GM12878 (cell line): ENCODE data around the gene FAM162A. TPM values are rescaled to one million over a fixed set of nuclear protein-coding genes. Genes with fewer than 3 reads are reported as not detected.

ENCODE experiments used
- ATAC-seq: fragments of 200-7000 bp; cut with Tn5 transposase; 3 replicates; pipeline ENCODE4 v1.9.1; 2020; ENCODE audit warnings: mild to moderate bottlenecking, moderate library complexity
- BruUV-seq: library from RNA; stranded (reverse); fragments of 400-500 nt; replicated peaks from 2 replicates; lab custom pipeline; 2021; lab: Mats Ljungman, UMichigan
- CTCF ChIA-PET: fragments of 300-600 bp; sonication (Branson Sonifier 250); formaldehyde crosslinking; extraction: SDS; loops from one replicate; lab custom pipeline; 2021; ENCODE audit warnings: inconsistent platforms; lab: Yijun Ruan, JAX
- POLR2A ChIA-PET: fragments of 350-600 bp; formaldehyde crosslinking; extraction: SDS; loops from one replicate; lab custom pipeline; 2021; ENCODE audit warnings: inconsistent platforms; lab: Charles Lee
- RAD21 ChIA-PET: fragments of 300-600 bp; sonication (Branson Sonifier 250); formaldehyde crosslinking; loops from one replicate; lab custom pipeline; 2023; ENCODE audit warnings: antibody characterized with exemption; ENCODE audit not compliant: unreplicated experiment; lab: Charles Lee
- SMC1A ChIA-PET: fragments of 300-600 bp; sonication (Branson Sonifier 250); formaldehyde crosslinking; loops from one replicate; lab custom pipeline; 2023; ENCODE audit not compliant: unreplicated experiment, uncharacterized antibody; lab: Charles Lee
- DNase-seq: peaks from one replicate; pipeline ENCODE4 v3.0.0-alpha.2; 2011; ENCODE audit warnings: low read depth, low spot score
- FAIRE-seq: peaks from 3 replicates; lab custom pipeline; 2011; peaks lifted over from hg19 to GRCh38; lab: Jason Lieb, UNC
- H2AFZ ChIP-seq: 2 replicates; pipeline ENCODE4 v1.6.0; 2011; ENCODE audit warnings: low read depth, low read length, control low read depth; ENCODE audit not compliant: control insufficient read depth
- H3K27ac ChIP-seq: 2 replicates; pipeline ENCODE4 v1.5.1; 2011; ENCODE audit warnings: control low read depth; ENCODE audit not compliant: control insufficient read depth, insufficient read depth
- H3K27me3 ChIP-seq, 2 experiments: replicated peaks in 1 of 2; 2 replicates each; pipeline versions ENCODE4 v1.6.0 to v1.6.1; 2011; ENCODE audit warnings: low read length in 1 of 2; ENCODE audit not compliant: control insufficient read depth in 2 of 2, insufficient read depth in 2 of 2
- H3K36me3 ChIP-seq, 2 experiments: 2 replicates each; pipeline ENCODE4 v1.5.1; 2011; ENCODE audit warnings: low read length in 1 of 2; ENCODE audit not compliant: control insufficient read depth in 2 of 2, insufficient read depth in 2 of 2
- H3K4me1 ChIP-seq: 2 replicates; pipeline ENCODE4 v1.6.1; 2011; ENCODE audit warnings: mild to moderate bottlenecking, low read length, moderate library complexity, mixed read lengths; ENCODE audit not compliant: control insufficient read depth, insufficient read depth
- H3K4me2 ChIP-seq: 2 replicates; pipeline ENCODE4 v1.6.0; 2011; ENCODE audit warnings: control low read depth; ENCODE audit not compliant: control insufficient read depth, insufficient read depth
- H3K4me3 ChIP-seq: fragments of 200-600 bp; sonication (generic); 2 replicates; pipeline ENCODE4 v1.5.1; 2016
- H3K79me2 ChIP-seq: 2 replicates; pipeline ENCODE4 v1.6.0; 2011; ENCODE audit warnings: low read length; ENCODE audit not compliant: control insufficient read depth, insufficient read depth
- H3K9ac ChIP-seq: 2 replicates; pipeline ENCODE4 v1.8.0; 2011; ENCODE audit warnings: low read length, control low read depth, mixed read lengths; ENCODE audit not compliant: control insufficient read depth, insufficient read depth
- H3K9me3 ChIP-seq: replicated peaks from 3 replicates; pipeline ENCODE4 v1.5.1; 2011; ENCODE audit warnings: mild to moderate bottlenecking, low read length; ENCODE audit not compliant: control insufficient read depth, insufficient read depth
- H4K20me1 ChIP-seq: 2 replicates; pipeline ENCODE4 v1.6.0; 2011; ENCODE audit not compliant: control insufficient read depth, insufficient read depth
- BMI1 ChIP-seq: fragments of 450-650 bp; IDR thresholded peaks from 2 replicates; pipeline ENCODE4 v1.6.1; 2016; ENCODE audit warnings: mild to moderate bottlenecking, moderate library complexity, borderline replicate concordance
- DPF2 ChIP-seq: fragments of 450-650 bp; IDR thresholded peaks from 2 replicates; pipeline ENCODE4 v1.6.1; 2017; ENCODE audit warnings: mild to moderate bottlenecking
- MTA2 ChIP-seq: fragments of 450-650 bp; IDR thresholded peaks from 2 replicates; pipeline ENCODE4 v1.6.1; 2016; ENCODE audit warnings: low read depth, mild to moderate bottlenecking, moderate library complexity
- NR2C2 ChIP-seq: IDR thresholded peaks from 2 replicates; pipeline ENCODE4 v1.6.1; 2011; ENCODE audit warnings: borderline replicate concordance, low read depth; ENCODE audit not compliant: control insufficient read depth, insufficient read length
- NRF1 ChIP-seq: conservative IDR thresholded peaks from 2 replicates; pipeline ENCODE4 v1.6.1; 2011; ENCODE audit warnings: mild to moderate bottlenecking, low read depth, low read length, improper control_type of control experiment
- RFX5 ChIP-seq: IDR thresholded peaks from 2 replicates; pipeline ENCODE4 v1.6.1; 2011; ENCODE audit warnings: low read depth, low read length, improper control_type of control experiment
- SIX5 ChIP-seq: IDR thresholded peaks from 2 replicates; pipeline ENCODE4 v1.6.1; 2011; ENCODE audit warnings: mild to moderate bottlenecking, low read depth, low read length, moderate library complexity; ENCODE audit not compliant: severe bottlenecking
- SP1 ChIP-seq: IDR thresholded peaks from one replicate; pipeline ENCODE4 v1.6.1; 2011; ENCODE audit warnings: low read depth, low read length
- ZNF217 ChIP-seq: fragments of 450-650 bp; IDR thresholded peaks from 2 replicates; pipeline ENCODE4 v1.6.1; 2017; ENCODE audit warnings: antibody characterized with exemption, mild to moderate bottlenecking
- WGBS: methylation state at CpG from one replicate; pipeline ENCODE4 v1.1.6; 2016; ENCODE audit warnings: low lambda C conversion rate; ENCODE audit not compliant: insufficient replicate concordance, insufficient coverage; ENCODE audit errors: missing lambda C conversion rate; 5-methylcytosine and 5-hydroxymethylcytosine counted together
- in situ Hi-C: fragments of 300-500 bp; cut with MboI; formaldehyde crosslinking; loops from 9 replicates; pipeline ENCODE4 v1.14.3; 2018; ENCODE audit warnings: mixed read lengths
- intact Hi-C: fragments of 100-400 bp; cut with micrococcal nuclease; formaldehyde crosslinking; loops from one replicate; pipeline ENCODE4 v1.14.2; 2022; ENCODE audit not compliant: unreplicated experiment
- polyA plus RNA-seq, 11 experiments: library from polyadenylated mRNA; depleted of rRNA in 4 of 11; unstranded in 6 of 11; stranded (reverse) in 5 of 11; fragments of >200 nt; fragmentation: Nextera tagmentation in 4 of 11; fragmentation: Illumina TruSeq in 1 of 11; extraction: Ambion mirVana in 4 of 11; extraction: Trizol in 1 of 11; gene quantifications; 1 replicate in 1 of 11; 2 replicates in 10 of 11; pipeline versions ENCODE4 v1.2.1 to v1.2.3, GENCODE V29; 2011 to 2016; ENCODE audit warnings: inconsistent platforms in 2 of 11, missing spikeins in 2 of 11, low read depth in 1 of 11
- total RNA-seq, 4 experiments: library from RNA; depleted of rRNA in 3 of 4; stranded (reverse); fragments of >200 nt in 3 of 4; fragmentation: Illumina TruSeq in 1 of 4; extraction: Trizol in 1 of 4; gene quantifications; 2 replicates each; pipeline versions ENCODE4 v1.2.1 to v1.2.3, GENCODE V29; 2013 to 2021
- TF ChIP-seq, protein P1 (sequence below): IDR thresholded peaks from 2 replicates; pipeline ENCODE4 v1.6.1; 2012; ENCODE audit warnings: mild to moderate bottlenecking, low read depth, low read length

Gene FAM162A
- total and polyA plus RNA-seq, 10 of the 15 experiments (the other 5 are each of a cell fraction or from before 2014, with no cell fraction given) = 59.2 to 346 (median 149) TPM

DNA sequence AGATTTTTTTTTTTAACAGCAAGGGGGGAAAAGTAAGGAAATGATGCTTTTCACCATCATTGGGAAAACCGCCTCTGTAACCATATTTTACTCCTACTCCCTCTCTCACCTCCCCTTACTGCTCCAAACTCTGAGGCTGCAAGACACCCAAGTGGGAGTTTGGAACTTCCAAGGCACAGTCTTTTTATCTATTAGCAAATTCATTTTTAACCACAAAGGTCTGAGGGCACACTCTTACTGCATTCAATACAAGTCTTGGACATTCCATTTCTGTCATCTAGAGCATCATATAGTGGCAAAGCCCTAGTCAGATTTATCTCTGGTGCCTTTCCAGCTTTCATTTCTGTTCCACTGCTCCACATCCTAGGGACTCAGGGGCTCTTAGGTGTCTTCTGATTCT is 13.2 kb downstream of the FAM162A start (continued):
- TF ChIP-seq, protein P1, sequence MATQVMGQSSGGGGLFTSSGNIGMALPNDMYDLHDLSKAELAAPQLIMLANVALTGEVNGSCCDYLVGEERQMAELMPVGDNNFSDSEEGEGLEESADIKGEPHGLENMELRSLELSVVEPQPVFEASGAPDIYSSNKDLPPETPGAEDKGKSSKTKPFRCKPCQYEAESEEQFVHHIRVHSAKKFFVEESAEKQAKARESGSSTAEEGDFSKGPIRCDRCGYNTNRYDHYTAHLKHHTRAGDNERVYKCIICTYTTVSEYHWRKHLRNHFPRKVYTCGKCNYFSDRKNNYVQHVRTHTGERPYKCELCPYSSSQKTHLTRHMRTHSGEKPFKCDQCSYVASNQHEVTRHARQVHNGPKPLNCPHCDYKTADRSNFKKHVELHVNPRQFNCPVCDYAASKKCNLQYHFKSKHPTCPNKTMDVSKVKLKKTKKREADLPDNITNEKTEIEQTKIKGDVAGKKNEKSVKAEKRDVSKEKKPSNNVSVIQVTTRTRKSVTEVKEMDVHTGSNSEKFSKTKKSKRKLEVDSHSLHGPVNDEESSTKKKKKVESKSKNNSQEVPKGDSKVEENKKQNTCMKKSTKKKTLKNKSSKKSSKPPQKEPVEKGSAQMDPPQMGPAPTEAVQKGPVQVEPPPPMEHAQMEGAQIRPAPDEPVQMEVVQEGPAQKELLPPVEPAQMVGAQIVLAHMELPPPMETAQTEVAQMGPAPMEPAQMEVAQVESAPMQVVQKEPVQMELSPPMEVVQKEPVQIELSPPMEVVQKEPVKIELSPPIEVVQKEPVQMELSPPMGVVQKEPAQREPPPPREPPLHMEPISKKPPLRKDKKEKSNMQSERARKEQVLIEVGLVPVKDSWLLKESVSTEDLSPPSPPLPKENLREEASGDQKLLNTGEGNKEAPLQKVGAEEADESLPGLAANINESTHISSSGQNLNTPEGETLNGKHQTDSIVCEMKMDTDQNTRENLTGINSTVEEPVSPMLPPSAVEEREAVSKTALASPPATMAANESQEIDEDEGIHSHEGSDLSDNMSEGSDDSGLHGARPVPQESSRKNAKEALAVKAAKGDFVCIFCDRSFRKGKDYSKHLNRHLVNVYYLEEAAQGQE = no peak
- TF ChIP-seq, all 136 proteins: peak for 0

DNA sequence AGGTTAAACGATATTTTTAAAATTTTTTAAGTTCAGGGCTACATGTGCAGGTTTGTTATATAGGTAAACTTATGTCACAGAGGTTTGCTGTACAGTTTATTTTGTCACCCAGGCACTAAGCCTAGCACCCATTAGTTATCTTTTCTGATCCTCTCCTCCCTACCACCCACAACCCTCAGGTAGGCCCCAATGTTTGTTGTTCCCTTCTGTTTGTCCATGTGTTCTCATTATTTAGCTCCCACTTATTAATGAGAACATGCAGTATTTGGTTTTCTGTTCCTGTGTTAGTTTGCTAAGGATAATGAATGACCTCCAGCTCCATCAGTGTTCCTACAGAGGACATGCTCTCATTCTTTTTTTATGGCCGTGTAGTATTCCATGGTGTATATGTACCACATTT is 14.9 kb downstream of the FAM162A start:
- no peak overlapping the region for H2AFZ ChIP-seq
- H3K27ac ChIP-seq = no peak overlapping the region
- H3K4me1 ChIP-seq = no peaks in the 10 kb centered on the region
- ChIA-PET RAD21 (no interaction called here), CTCF (interaction anchor here (0.7 kb wide), 1 partner anchor 280 kb away, joined by 3 read pairs; no protein-coding TSS in a partner anchor), SMC1A (interaction anchor here (0.9 kb wide), 2 partner anchors 14 to 17 kb away, joined by 3 to 4 read pairs; partner anchors contain the start of gene WDR5B), POLR2A (no interaction called here)
- no peaks in the 10 kb centered on the region for H3K27me3 ChIP-seq
- H3K4me3 ChIP-seq = no peak overlapping the region
- ATAC-seq = no peak
- intact Hi-C loops (loop anchor here (10.0 kb wide), 2 partner anchors 136 to 626 kb away; partner anchors contain the start of gene SEMA5B), in situ Hi-C loops (no loop called here)
- H3K36me3 ChIP-seq = peaks cover 2 to 4% of the 10 kb centered on the region in 2 experiments; a peak in 2 of 4 replicates
- no peak overlapping the region for H3K4me2 ChIP-seq
- no peak for DNase-seq
- WGBS = 95% methylated on average over 2 of the region's 2 CpGs
- H3K79me2 ChIP-seq = no peaks in the 10 kb centered on the region; the same call in none of the 2 replicates
- BruUV-seq = no TSS peak
- FAIRE-seq = no peak
- H4K20me1 ChIP-seq = no peaks in the 10 kb centered on the region
- no peak for TF ChIP-seq MTA2
- no peak for TF ChIP-seq SP1
- no peak for TF ChIP-seq RFX5
- no peak for TF ChIP-seq BMI1
- TF ChIP-seq NR2C2 = no peak
- no peak for TF ChIP-seq NRF1
- no peak for TF ChIP-seq ZNF217
- no peak for TF ChIP-seq SIX5
- TF ChIP-seq DPF2 = no peak
- no peak overlapping the region for H3K9ac ChIP-seq
- no peaks in the 10 kb centered on the region for H3K9me3 ChIP-seq
